Mesendoderm (in vitro differentiated cells): ENCODE data around the gene DGKH.

ENCODE experiments used
- DNase-seq: peaks from one replicate; pipeline ENCODE4 v3.0.0; 2013
- H2AK5ac ChIP-seq: 2 replicates; pipeline ENCODE4 v1.6.1; 2013; ENCODE audit warnings: low read length, inconsistent platforms
- H2BK120ac ChIP-seq: 2 replicates; pipeline ENCODE4 v1.6.1; 2013; ENCODE audit warnings: low read depth, mild to moderate bottlenecking, low read length, moderate library complexity, mixed read lengths
- H2BK15ac ChIP-seq: replicated peaks from 2 replicates; pipeline ENCODE4 v1.6.1; 2013; ENCODE audit warnings: low read depth, mild to moderate bottlenecking, moderate library complexity
- H2BK5ac ChIP-seq: 2 replicates; pipeline ENCODE4 v1.6.1; 2013; ENCODE audit warnings: low read length, inconsistent platforms
- H3K18ac ChIP-seq: 2 replicates; pipeline ENCODE4 v1.6.1; 2013; ENCODE audit warnings: mild to moderate bottlenecking, low read length, mixed read lengths
- H3K23ac ChIP-seq: one replicate; pipeline ENCODE4 v1.6.1; 2013; ENCODE audit warnings: low read length
- H3K27ac ChIP-seq: 2 replicates; pipeline ENCODE4 v1.5.1; 2013; ENCODE audit warnings: low read depth, mild to moderate bottlenecking, inconsistent platforms, low read length, moderate library complexity
- H3K27me3 ChIP-seq: 2 replicates; pipeline ENCODE4 v1.6.1; 2013; ENCODE audit warnings: low read length, control low read depth, mild to moderate bottlenecking, inconsistent platforms; ENCODE audit not compliant: insufficient read depth, poor library complexity
- H3K36me3 ChIP-seq: 2 replicates; pipeline ENCODE4 v1.6.1; 2013; ENCODE audit warnings: low read length, inconsistent platforms; ENCODE audit not compliant: control insufficient read depth, insufficient read depth
- H3K4ac ChIP-seq: one replicate; pipeline ENCODE4 v1.6.1; 2013; ENCODE audit warnings: low read depth, mild to moderate bottlenecking, low read length, moderate library complexity
- H3K4me1 ChIP-seq: 2 replicates; pipeline ENCODE4 v1.6.1; 2013; ENCODE audit warnings: low read depth, low read length, inconsistent platforms; ENCODE audit not compliant: control insufficient read depth
- H3K4me2 ChIP-seq: 2 replicates; pipeline ENCODE4 v1.6.1; 2013; ENCODE audit warnings: low read length
- H3K4me3 ChIP-seq: 2 replicates; pipeline ENCODE4 v1.5.1; 2013; ENCODE audit warnings: mild to moderate bottlenecking, low read length
- H3K56ac ChIP-seq: one replicate; pipeline ENCODE4 v1.6.1; 2013; ENCODE audit warnings: low read length
- H3K79me1 ChIP-seq: 2 replicates; pipeline ENCODE4 v1.6.1; 2013; ENCODE audit warnings: low read length, inconsistent platforms
- H3K79me2 ChIP-seq: 2 replicates; pipeline ENCODE4 v1.6.1; 2013; ENCODE audit warnings: mild to moderate bottlenecking, low read length; ENCODE audit not compliant: control insufficient read depth, insufficient read depth
- H3K9ac ChIP-seq: 2 replicates; pipeline ENCODE4 v1.6.1; 2013; ENCODE audit warnings: low read length, inconsistent platforms
- H4K5ac ChIP-seq: one replicate; pipeline ENCODE4 v1.6.1; 2013; ENCODE audit warnings: low read length
- H4K8ac ChIP-seq: one replicate; pipeline ENCODE4 v1.6.1; 2013; ENCODE audit warnings: low read depth, mild to moderate bottlenecking, control low read depth, low read length, moderate library complexity
- WGBS: extraction: QIAGEN DNeasy Blood & Tissue Kit; methylation state at CpG from one replicate; pipeline ENCODE4 v1.1.7; 2013; ENCODE audit warnings: low lambda C conversion rate, missing lambda C conversion rate; ENCODE audit not compliant: insufficient coverage; ENCODE audit errors: extremely low coverage; 5-methylcytosine and 5-hydroxymethylcytosine counted together

DGKH gene

GRCh38 chr13:42022796-42023493, 25.5 kb upstream of the DGKH start:
- WGBS: no CpG with 5 or more reads among the region's 2 CpGs
- Histone ChIP-seq H3K4me1 (no peaks in the 10 kb centered on the region), H3K18ac (no peak overlapping the region), H3K9ac (no peak overlapping the region), H4K5ac (no peak overlapping the region), H3K4me3 (no peak overlapping the region), H3K79me1 (no peaks in the 10 kb centered on the region), H3K4ac (no peak overlapping the region), H3K4me2 (no peak overlapping the region), H3K27me3 (no peaks in the 10 kb centered on the region), H3K56ac (no peak overlapping the region), H3K36me3 (no peaks in the 10 kb centered on the region), H2AK5ac (no peak overlapping the region), H3K27ac (no peak overlapping the region), H2BK5ac (no peak overlapping the region), H3K79me2 (no peaks in the 10 kb centered on the region), H4K8ac (no peak overlapping the region), H2BK15ac (no peak overlapping the region), H2BK120ac (no peak overlapping the region), H3K23ac (no peak overlapping the region)
- DNase-seq: no peak

DNA sequence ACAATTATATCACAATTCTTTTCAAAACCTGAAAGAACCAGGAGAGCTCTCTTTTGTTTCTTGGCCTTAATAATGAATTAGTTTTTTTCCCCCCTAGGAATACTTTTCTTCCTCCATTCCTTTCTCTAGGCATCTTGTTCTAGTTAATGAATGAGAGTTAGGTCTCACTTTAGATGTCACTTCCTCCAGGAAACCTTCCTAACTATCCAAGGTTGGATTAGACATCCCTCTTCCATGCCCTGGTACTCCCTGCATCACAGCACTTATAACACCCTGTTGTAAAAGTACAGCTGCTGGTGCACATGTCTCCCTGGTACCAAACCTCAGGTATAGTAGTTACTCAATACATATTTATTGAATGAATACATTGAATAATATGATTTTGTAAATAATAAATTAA, 21.2 kb upstream of the DGKH start:
- Histone ChIP-seq H4K5ac (no peak overlapping the region), H3K56ac (no peak overlapping the region), H2BK15ac (no peak overlapping the region), H3K27me3 (no peaks in the 10 kb centered on the region), H3K4ac (no peak overlapping the region), H3K27ac (no peak overlapping the region), H3K36me3 (no peaks in the 10 kb centered on the region), H4K8ac (no peak overlapping the region), H2BK120ac (no peak overlapping the region), H3K23ac (no peak overlapping the region), H3K9ac (no peak overlapping the region), H3K4me2 (no peak overlapping the region), H2BK5ac (no peak overlapping the region), H3K18ac (no peak overlapping the region), H3K79me2 (no peaks in the 10 kb centered on the region), H3K4me1 (no peaks in the 10 kb centered on the region), H3K4me3 (no peak overlapping the region), H3K79me1 (no peaks in the 10 kb centered on the region), H2AK5ac (no peak overlapping the region)
- DNase-seq: no peak

DNA sequence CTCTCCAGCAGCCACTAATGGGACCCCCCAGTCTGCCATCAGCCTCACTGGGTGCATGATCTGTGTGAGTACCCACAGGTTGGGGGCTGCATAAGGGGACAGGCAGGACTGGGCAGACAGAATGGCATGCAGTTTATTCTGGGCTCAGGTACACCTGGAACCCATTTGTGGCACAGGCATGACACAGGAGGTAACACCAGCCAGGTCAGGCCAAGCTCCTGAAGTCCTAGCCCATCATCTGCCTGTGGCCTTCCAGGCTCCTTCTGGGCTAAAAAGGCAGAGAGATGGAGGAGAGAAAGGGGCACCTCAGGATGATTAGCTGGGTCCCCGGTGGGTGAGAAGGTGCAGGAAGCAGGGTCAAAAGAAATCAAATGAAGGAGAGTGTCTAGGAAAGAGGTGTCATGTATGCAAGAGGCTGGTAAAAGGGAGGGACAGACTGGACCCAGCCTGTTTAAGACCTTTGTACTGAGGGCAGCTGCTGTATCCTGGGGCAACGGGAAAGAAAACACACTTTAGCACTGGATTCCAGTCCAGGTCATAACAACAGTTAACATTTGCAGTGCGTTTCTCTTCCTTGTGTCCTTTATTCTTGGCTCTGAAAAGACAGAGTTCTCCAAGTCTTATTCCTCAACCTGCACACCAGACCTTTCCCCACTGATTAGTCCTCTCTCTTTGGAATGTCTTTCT, 20.2 kb upstream of the DGKH start:
- Histone ChIP-seq H3K23ac (no peak overlapping the region), H2AK5ac (no peak overlapping the region), H3K4ac (no peak overlapping the region), H4K5ac (no peak overlapping the region), H3K27ac (no peak overlapping the region), H2BK120ac (no peak overlapping the region), H3K36me3 (no peaks in the 10 kb centered on the region), H3K79me2 (no peaks in the 10 kb centered on the region), H3K27me3 (no peaks in the 10 kb centered on the region), H2BK15ac (no peak overlapping the region), H2BK5ac (no peak overlapping the region), H3K4me1 (no peaks in the 10 kb centered on the region), H3K18ac (no peak overlapping the region), H4K8ac (no peak overlapping the region), H3K9ac (no peak overlapping the region), H3K4me3 (no peak overlapping the region), H3K56ac (no peak overlapping the region), H3K79me1 (no peaks in the 10 kb centered on the region), H3K4me2 (no peak overlapping the region)
- WGBS: no CpG with 5 or more reads among the region's 3 CpGs
- no peak for DNase-seq

DNA sequence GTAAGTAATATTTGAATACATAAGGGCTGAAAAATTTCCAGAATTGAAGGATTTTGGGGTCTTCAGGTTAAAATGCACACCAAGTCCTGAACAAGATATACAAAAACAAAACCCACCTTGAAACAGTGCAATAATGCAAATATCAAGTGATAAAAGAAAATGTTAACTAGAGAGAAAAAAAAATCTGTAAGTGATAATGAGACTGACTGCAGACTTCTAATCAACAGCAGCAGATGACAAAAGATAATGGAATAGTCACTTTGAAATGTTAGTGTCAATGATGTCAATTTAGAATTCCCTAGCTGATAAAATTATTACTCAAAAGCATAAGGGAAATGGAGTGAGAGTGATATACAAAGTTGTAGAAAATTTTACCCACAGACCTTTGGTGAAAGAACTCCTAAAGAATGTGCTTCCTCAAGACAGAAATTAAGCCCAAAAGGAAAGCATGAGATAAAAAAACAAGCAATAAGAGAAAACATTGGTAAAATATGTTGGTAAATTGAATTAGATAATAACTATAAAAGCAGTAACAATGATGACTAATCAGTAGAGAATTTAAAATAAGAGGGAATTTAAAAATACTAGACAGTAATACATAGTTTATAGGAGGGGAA, 12.4 kb upstream of the DGKH start:
- H3K23ac ChIP-seq: no peak overlapping the region
- no peak overlapping the region for H3K9ac ChIP-seq
- no peak overlapping the region for H2AK5ac ChIP-seq
- H3K18ac ChIP-seq: no peak overlapping the region
- no peaks in the 10 kb centered on the region for H3K36me3 ChIP-seq
- peaks cover 3% of the 10 kb centered on the region for H3K27me3 ChIP-seq
- no peak for DNase-seq
- H2BK120ac ChIP-seq: no peak overlapping the region
- H3K4me3 ChIP-seq: no peak overlapping the region
- no peak overlapping the region for H3K4ac ChIP-seq
- no peaks in the 10 kb centered on the region for H3K79me2 ChIP-seq
- H3K79me1 ChIP-seq: no peaks in the 10 kb centered on the region
- no peak overlapping the region for H4K5ac ChIP-seq
- H3K4me1 ChIP-seq: peaks cover 3% of the 10 kb centered on the region
- H2BK5ac ChIP-seq: no peak overlapping the region
- H2BK15ac ChIP-seq: no peak overlapping the region
- H3K4me2 ChIP-seq: no peak overlapping the region
- H4K8ac ChIP-seq: no peak overlapping the region
- no peak overlapping the region for H3K56ac ChIP-seq
- no peak overlapping the region for H3K27ac ChIP-seq

- no peak overlapping the region for H3K56ac ChIP-seq
- H3K4me2 ChIP-seq: no peak overlapping the region
- H3K36me3 ChIP-seq: no peaks in the 10 kb centered on the region
- no peak overlapping the region for H3K18ac ChIP-seq
- H3K4ac ChIP-seq: no peak overlapping the region
- no peak overlapping the region for H3K9ac ChIP-seq
- H3K23ac ChIP-seq: no peak overlapping the region
- no peak overlapping the region for H2BK5ac ChIP-seq
- H2AK5ac ChIP-seq: no peak overlapping the region
- no peak for DNase-seq
- H3K4me1 ChIP-seq: peaks cover 3% of the 10 kb centered on the region
- no peak overlapping the region for H2BK15ac ChIP-seq
- no CpG with 5 or more reads among the region's 3 CpGs for WGBS
- no peak overlapping the region for H2BK120ac ChIP-seq
- peaks cover 2% of the 10 kb centered on the region for H3K79me1 ChIP-seq
- peaks cover 3% of the 10 kb centered on the region for H3K27me3 ChIP-seq
- no peak overlapping the region for H4K5ac ChIP-seq
- no peak overlapping the region for H3K4me3 ChIP-seq
- H3K27ac ChIP-seq: no peak overlapping the region
- H4K8ac ChIP-seq: no peak overlapping the region
- H3K79me2 ChIP-seq: no peaks in the 10 kb centered on the region
Observed at GRCh38 chr13:42036711-42037110, 11.7 kb upstream of the DGKH start.
